CD1c-positive myeloid dendritic cell (primary cell): ENCODE results near the gene DCAF5.

Experiments
- DNase-seq: peaks from one replicate; pipeline ENCODE4 v3.0.0-alpha.2; 2016; ENCODE audit errors: extremely low spot score

Gene DCAF5

DNA sequence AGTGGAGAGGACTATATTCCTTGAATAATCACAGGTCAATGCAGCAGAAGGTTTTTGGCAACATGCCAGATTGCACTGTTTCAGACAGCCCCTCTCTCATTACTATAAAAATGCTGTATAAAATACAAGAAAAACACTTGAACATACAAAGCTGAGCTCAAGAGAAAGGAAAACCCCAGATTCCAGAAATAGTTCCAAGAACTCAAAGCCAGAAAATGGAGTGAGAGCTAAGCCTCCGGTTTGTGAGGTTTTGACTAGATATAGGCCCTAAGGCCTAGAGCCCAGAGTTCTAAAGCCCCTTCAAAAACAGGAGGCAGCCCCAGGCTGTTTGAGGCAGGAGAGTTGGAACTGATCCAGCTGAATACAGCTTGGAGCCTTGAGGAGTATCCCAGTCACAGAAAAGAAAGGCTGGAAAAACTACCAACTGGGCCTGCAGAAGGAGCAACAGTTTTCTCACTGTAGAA, 144.5 kb downstream of the DCAF5 start:
- DNase-seq, result no peak

DNA sequence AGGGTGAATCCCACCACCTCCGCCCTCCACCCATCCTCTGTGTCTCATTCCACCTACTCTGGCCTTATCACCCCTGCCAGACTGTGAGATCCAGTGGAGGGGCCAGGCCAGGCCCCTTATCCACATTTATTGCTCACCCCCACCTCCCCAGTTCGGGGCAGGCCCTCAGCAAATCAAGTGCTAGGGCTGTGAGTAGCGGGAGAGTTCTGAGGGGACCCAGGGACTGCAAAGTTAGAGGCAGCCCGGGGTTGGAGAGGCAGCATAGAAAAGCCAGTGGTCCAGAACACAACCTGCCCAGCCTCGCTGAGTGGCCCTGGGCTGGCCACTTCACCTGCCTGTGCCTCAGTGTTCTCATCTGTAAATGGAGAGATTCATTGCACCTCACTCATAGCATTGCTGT, 146.6 kb downstream of the DCAF5 start:
- DNase-seq, result no peak

DNA sequence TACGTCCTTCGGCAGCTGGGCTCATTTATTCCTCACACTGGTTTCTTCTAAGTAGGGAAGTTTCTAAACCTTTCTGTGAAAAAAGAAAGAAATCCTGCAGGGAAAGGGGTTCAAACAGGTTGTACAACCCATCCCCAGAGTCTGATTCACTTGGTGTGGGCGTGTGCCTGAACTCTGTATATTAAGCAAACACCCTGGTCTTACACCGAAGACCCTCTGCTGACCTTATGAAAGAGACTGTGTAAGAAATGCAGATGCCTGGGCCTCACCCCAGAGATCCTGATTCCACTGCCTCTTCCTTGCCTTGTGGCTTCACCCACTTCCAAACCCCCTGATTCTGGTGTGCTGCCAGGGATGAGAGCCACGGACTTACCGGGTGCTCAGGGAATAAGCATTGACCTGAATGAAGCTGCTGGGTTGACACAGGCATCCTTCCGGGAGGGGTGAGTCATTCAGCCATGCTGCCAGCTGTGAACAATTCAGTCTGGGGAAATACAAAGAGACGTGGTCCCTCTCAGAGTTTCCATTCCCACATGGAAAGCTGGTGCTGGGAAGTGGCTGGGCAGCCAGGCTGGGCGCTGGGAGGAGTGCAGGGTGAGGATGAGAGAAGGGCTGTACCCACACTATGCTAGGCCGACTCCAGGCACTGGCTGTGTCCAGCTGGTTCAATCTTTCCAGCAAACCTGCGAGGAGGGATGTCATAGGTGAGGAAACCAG, 147.3 kb downstream of the DCAF5 start:
- no peak for DNase-seq

DNA sequence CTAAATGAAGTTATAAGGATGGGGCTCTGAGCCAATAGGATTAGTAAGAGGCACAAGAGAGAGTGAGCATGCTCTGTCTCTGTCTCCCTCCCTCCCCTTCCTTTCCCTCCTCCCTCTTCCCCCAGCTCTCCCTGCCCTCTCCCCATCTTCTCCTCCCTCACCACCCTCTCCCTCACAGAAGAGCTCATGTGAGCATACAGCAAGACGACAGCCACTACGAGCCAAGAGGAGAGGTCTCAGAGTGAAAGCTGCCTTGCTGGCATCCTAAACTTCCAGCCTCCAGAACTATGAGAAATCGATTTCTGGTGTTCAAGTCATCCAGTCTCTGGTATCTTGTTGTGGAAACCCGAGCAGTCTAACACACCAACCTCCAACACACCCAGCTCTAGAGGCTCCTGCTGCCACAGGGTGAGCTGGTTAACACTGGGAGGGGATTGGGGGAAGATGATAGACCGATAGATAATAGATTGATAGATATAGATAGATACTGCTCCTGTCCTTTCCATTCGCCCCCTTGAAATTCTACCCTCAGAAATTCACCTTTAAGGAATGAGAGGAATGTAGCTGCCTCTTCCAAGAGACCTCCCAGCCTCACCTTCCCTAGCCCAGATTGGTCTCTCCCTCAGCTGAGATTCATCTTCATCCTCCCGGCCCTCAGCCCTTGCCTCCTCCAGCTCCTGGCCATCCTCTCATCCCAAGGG, 148.0 kb downstream of the DCAF5 start:
- DNase-seq, result no peak

DNA sequence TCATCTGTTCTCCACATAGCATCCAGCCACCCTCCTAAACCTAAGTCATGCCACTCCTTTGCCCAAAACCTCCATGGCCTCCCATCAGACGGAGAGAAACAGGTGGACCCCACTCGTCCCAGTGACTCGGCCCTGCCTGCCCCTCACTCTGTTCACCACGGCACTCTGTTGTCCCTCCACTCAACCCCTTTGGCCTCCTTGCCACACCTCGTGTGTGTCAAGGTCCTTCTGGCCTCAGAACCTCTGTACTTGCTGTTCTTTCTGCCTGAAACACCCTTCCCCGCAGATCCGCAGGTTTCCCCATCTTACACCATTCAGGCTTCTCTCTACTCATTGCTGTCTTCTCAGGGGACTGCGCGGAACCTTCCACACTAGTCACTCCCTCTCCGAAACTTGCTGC, 149.3 kb downstream of the DCAF5 start:
- DNase-seq, result no peak

DNA sequence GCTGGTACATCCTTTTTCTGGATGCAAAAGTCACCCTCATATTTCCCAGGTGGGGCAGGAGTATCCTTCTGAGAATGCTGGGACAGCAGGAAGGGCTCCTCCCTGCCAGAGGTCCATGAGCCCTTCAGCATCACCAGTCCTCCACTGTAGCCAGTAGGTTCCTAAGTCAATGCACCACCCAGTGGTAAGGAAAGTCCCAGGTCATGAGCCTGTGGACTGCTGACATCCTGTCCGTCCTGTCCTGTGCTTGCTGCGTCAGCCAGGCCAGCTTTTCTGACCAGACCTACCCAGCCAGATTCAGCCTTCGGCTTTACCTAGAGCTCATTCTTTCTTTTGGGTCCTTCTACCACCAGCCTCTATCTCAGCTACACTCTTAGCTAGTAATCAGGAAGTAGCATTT, 150.8 kb downstream of the DCAF5 start:
- DNase-seq, result no peak

DNA sequence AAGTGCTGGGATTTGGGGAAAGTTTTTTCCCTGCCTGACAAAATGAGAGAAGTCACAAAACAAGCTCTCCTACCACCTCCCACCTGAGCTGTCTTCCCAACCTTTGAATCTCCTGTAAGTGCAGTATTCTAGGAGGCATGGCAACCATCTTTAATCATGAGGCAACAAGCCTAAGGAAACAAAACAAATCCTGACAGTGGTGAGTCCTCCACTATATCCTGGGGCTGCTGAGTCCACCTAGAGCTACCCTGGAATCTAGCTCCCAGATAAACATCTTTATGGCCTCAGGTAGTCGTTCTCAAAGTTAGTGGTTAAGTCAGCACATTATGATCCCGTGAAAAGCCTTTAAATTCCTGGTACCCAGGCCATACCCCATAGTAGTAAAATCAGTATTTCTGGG, 151.5 kb downstream of the DCAF5 start:
- no peak for DNase-seq
